Suppressor macrophage treated with lipopolysaccharide for 4 hours (primary cell): ENCODE measurements around the gene ST6GAL1.
A peak's percentile ranks its signal among the peaks of the same experiment; 100 is the strongest.

Experiments
- DNase-seq: peaks from one replicate; pipeline ENCODE4 v3.0.0-alpha.2; 2020

The ST6GAL1 gene

GRCh38 chr3:186917512-186918312, 12.6 kb upstream of the ST6GAL1 start:
- no peak for DNase-seq

- DNase-seq: no peak
These were observed 10.0 kb upstream of the ST6GAL1 start for GRCh38 chr3:186920301-186920700.

GRCh38 chr3:186920796-186921195, 9.5 kb upstream of the ST6GAL1 start:
- DNase-seq: no peak

DNA sequence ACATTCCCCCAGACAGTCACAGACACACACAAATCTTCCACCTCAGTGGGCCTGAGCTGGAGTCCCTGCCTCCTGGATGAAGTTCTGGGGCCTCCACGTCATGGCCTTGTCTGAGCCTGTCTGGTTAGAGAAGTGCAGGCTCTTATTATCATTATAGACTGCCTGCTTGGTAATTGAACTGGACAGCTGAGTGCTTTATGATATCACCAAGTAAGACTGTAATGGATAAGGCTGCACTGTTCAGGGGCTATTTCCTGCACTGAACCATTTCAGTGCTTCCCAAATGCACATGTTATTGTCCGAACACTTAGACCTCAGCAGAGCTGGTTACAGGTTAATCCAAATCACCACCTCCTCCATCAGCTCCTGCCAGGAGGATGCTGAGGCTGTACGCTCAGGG, 8.7 kb upstream of the ST6GAL1 start:
- DNase-seq: no peak

DNA sequence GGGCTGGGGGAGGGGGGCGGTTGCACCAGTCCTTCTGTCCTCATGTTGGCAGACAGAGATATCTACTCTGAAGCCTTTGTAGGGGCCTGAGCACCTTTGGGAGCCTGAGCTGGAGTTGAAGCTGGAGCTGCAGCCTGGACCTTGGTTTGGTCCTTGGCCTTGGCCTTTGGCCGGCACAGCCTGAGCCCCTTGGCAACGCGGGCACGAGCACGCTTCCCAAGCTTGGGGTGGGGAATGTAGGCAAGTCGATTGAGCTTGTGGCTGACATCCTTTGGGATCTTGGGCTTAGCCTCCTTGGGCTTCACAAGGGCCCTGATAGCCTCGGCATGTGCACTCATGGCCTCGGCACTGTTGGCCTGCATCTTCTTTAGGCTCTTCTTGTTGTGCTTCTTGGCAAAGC, 8.1 kb upstream of the ST6GAL1 start:
- DNase-seq: no peak

DNA sequence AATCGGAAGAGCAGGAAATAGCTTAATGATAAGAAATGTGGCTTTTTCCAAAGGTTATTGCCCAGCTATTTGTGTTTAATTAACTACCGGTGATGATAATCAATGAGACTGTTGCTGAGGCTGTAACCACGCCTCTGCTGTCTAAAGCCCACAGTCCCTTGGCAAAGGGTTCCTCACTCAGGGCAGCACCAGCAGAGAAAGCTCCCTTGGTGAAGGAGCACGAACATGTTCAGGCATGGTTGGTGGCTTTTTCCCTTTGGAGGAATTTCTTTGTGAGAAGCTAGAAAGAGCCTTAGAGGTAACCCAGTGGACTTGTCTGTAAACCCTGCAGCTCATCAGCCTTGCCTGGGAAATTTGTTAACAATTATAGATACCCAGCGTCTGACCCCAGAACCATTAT, 7.5 kb upstream of the ST6GAL1 start:
- DNase-seq: no peak

DNA sequence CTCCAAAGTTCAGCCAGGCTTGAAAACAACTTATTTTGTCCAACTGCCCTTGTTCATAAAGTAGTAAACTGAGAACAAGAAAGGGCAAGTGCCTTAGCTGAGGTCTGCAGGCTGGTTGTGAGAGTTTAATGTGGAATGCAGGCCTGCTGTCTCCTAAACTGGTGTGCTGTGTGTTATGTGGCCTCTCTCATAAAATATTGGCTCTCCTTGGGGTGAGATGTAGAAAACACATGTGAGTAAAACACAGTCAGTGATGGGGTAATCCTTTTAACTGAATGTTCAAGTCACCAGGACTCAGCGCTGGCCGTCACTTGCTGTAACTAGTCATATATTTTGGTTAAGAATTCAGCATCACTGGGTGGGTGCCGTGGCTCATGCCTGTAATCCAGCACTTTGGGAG, 7.1 kb upstream of the ST6GAL1 start:
- DNase-seq: no peak

DNA sequence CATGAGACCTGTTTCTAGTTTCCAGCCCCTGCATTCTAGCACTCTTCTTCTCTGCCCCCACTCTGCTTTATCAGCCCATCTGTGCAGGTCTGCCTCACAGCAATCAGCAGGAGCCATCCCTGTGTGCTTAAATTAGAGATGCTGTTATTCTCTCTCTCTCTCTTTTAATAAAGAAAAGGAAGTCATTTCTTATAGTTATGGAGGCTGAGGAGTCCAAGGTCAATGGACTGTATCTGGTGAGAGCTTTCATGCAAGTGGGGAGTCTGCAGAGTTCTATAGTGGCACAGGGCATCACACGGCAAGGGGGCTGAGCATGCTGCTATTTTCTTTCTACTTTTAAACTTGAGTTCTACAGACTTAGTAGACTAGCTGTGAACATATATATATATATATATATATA, 4.5 kb upstream of the ST6GAL1 start:
- no peak for DNase-seq

- no peak for DNase-seq
These were observed 1.1 kb upstream of the ST6GAL1 start for GRCh38 chr3:186929186-186929585.

DNA sequence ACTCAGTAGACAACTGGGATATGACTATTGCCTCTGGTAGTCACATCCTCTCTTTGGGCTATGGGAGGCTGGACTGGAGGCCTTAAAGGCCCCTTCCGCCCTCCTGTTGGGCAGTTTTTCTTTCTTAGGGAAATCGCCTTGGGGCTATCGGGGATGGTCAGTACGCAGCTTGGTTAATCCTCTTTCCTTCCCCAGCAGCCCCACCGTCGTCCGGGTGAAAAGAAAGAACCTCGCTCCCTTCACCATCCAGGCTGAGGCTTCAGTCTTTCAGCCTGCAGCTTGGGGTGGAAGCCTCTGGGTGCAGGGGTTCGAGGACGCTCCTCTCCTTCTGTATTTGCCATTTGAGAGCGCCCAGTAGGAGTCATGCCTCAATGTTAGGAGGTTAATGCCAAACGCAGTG, 641 bp upstream of the ST6GAL1 start:
- no peak for DNase-seq

DNA sequence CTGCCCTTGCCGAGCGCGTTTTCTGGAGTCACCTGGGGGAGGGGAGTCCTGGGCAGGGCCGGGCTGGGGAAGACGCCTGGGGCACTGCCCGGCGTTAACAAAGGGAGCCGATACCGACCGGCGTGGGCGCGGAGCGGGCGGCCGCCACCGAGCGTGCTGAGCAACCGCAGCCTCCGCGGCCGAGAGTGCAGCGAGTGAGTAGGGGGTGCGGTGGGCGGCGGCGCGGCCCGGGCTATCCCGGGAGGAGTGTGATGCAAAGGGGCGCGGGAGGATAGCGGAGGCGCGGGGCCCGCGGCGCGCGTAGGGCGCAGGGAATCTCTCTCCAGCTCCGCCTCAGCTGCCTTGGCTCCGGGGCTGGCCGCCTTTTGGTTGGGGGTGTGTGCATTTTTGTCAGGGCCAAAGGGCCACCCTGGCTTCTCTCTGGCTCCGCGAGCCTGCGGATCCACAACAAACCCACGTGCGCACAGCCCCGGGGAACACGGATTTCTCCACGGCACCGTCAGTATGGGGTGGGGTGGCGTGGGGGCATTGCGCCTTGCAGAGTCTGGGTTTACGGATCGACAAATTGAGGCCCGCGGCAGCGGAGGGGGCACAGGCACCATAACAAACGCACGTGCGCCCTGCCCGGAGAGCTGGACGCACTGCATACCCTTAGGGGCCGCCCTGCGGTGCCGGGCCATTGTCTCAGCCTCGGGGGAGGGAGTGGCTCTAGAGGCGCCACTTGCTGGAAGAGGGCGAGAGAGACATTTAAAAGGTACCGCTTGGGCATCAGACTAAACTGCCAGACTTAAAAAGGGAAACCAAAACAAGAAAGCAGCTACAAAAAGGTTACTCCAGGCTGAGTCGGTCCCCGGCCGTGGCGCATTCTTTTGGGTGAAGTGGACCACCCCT, 560 bp downstream of the ST6GAL1 start:
- peak; percentile 82 for DNase-seq

DNA sequence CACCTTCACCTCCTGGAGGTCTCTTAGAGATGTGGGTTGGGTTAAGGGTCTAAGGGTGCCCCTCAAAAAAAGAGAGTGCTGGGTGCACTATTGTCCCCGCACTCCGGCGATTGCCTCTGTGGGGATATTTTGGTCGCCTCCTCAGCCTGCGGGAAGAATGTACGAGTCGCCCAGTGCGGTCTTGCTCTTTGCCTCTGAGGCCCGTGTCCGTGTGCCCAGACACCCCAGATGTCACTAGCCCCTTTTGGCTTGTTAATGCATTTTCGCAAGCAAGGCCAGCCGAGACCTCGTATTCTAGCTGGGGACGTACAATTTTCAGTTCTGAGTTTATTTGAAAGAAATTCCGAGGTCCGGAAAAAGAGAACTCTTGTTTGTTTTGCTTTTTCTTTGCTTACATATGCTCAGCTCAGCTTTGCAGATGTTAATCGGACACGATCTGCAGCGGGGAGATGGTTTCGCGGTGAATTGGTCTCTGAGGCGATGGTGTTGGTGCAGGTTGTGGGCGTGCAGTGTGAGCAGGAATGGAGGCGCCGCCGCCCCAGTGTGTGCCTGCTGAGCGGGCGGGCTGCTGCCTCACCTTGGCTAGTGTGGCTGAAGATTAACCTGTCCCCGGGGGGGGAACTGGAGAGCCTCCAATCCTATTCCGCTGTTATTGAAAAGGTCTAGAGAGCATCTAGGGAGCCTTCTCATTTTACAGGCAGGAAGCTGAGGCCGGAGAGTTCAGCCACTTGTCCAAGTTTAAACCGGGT, 1.4 kb downstream of the ST6GAL1 start:
- peak; percentile 23 for DNase-seq

DNA sequence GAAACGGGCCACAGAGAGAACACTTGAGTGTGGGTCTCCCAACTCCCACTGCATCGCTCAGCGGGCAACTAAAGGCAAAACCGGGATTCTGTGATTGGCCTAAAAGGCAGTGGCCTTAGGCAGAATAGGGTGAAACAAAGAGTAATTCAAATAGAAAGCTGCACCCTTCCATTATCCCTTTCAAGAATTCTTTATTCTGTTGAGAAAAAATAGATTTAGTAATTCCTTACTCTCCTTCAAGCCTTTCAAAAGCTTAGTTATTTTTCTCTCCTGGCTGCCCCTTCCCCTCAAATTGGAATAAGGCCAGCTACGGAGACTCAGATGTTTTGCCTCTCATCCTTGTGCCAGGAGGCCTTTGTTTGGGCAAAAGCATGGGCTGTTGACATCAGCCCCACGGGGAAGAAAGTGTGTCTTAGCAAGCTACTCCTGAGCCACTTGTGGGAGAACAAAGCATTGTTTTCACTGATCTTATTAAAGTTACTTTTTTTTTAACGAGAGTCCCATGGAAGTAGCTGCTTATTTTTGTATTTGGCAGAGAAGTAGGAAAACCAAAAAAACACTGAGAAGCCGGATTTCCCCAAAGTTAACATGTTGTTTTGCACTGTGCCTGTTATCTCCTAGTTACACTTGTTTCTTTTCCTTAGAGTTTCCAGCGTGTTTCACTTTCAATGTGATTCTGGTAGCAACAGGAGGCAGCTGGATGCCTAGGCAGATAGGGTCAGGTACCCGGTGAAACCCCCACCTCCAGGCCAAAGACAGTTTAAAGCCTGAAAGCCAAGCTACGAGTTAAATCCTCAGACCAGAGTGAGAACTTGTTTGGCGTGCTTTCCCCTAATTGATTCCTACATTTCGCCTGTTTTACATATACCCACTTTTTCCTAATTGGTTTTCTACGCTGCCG, 2.2 kb downstream of the ST6GAL1 start:
- peak; percentile 42 for DNase-seq

- peak; percentile 32 for DNase-seq
These were observed 3.5 kb downstream of the ST6GAL1 start for GRCh38 chr3:186933816-186934215.

DNA sequence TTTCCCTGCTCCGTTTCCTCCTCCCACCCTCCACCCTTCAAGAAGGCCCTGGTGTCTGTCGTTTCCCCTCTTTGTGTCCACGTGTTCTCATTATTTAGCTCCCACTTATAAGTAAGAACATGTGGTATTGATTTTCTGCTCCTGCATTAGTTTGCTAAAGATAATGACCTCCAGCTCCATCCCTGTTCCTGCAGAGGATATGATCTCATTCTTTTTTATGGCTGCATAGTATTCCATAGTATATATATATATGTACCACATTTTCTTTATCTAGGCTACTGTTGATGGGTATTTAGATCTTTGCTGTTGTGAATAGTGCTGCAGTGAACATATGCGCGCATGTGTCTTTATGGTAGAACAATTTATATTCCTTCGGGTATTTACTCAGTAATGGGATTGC, 4.8 kb downstream of the ST6GAL1 start:
- DNase-seq: no peak

- no peak for DNase-seq
These were observed 6.9 kb downstream of the ST6GAL1 start for GRCh38 chr3:186937017-186937875.

- DNase-seq: no peak
These were observed 8.4 kb downstream of the ST6GAL1 start for GRCh38 chr3:186938716-186939115.

GRCh38 chr3:186939536-186939935, 9.2 kb downstream of the ST6GAL1 start:
- DNase-seq: no peak

GRCh38 chr3:186940967-186941366, 10.6 kb downstream of the ST6GAL1 start:
- no peak for DNase-seq

- no peak for DNase-seq
These were observed 11.8 kb downstream of the ST6GAL1 start for GRCh38 chr3:186942168-186942567.

- DNase-seq: no peak
These were observed 15.0 kb downstream of the ST6GAL1 start for GRCh38 chr3:186945255-186945823.
